ENCODE data around the gene MAN1C1. TPM values are rescaled to one million over a fixed set of nuclear protein-coding genes. Genes with fewer than 3 reads are reported as not detected.

MAN1C1 gene
- total and polyA plus RNA-seq, 9 of the 15 experiments (the other 6 are each of a cell fraction or from before 2014, with no cell fraction given), result 0.04 to 0.44 (median 0.10) TPM; not detected in 3

DNA sequence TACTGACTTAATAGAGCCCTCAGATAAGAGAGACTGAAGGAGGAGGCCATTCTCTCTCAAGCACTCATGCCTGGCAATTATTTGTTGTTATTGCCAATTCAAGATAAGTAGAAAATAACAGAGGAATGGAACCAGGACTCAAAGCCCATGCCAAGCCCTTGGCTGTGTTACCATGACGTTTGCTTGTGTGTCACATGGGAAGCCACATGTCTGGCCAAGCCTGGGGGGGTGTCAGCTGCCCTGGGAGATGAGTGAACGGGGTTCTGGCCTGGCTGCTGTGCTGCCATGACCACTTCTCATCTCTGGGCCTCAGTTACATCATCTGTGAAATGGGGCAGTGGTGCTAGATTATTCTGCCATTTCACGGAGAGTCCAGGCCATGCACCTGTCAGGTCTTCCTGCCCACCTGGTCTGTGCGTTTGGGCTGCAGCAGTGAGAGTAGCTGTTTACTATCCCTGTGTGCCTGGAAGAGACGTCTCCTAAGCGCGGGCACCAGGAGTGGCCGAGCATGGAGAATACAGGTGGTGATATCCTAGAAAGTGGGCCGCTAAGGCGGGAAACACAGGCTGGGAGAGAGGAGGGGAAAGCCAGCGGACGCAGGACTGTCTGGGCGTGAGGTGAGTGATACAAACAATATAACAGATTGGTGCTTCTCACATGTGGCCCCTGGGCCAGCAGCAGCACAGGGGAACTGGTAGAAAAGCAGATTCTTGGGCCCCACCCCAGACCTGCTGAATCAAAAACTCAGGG, 67.8 kb downstream of the MAN1C1 start:
- FAIRE-seq (no peak), DNase-seq (ENCODE audit: extremely low read depth in 1 of 4, low spot score in 3 of 4) (no peak), ATAC-seq (no peak)
- intact Hi-C loops (cut with micrococcal nuclease) (no loop called here), in situ Hi-C loops (cut with MboI) (no loop called here)
- H3K27ac ChIP-seq (ENCODE audit: extremely low read depth, low read depth, low read length), result no peak overlapping the region
- no peaks in the 10 kb centered on the region for H3K79me2 ChIP-seq (ENCODE audit: control insufficient read depth, insufficient read depth, low read length)
- ChIA-PET CTCF (ENCODE audit: low intra/inter-chr PET ratio) (no interaction called here), POLR2A (interaction anchor here (0.5 to 0.6 kb wide), 4 partner anchors 20 to 1572 kb away, joined by 3 read pairs; no protein-coding TSS in a partner anchor)
- H3K9ac ChIP-seq (ENCODE audit: insufficient read depth in 1 of 2, low read depth in 2 of 2, low read length in 2 of 2), result no peak overlapping the region
- H3K4me2 ChIP-seq (ENCODE audit: insufficient read depth, low read length), result no peak overlapping the region
- no peaks in the 10 kb centered on the region for H3K9me1 ChIP-seq (ENCODE audit: control insufficient read depth, insufficient read depth, low read length)
- no peak overlapping the region for H2AFZ ChIP-seq (ENCODE audit: low read depth, low read length)
- H3K4me1 ChIP-seq (replicated peaks in 1 of 2; ENCODE audit: control insufficient read depth in 2 of 2, insufficient read depth in 2 of 2, low read length in 2 of 2), result no peaks in the 10 kb centered on the region
- no peak overlapping the region for H3K4me3 ChIP-seq
- peaks cover 66 to 74% of the 10 kb centered on the region in 2 experiments for H3K27me3 ChIP-seq (ENCODE audit: control insufficient read depth in 2 of 2, insufficient read depth in 2 of 2, low read length in 2 of 2)
- H3K36me3 ChIP-seq (ENCODE audit: control insufficient read depth, insufficient read depth, low read length), result no peaks in the 10 kb centered on the region
- H3K9me3 ChIP-seq (replicated peaks; ENCODE audit: control insufficient read depth, insufficient read depth, low read depth, low read length), result no peaks in the 10 kb centered on the region
- BruUV-seq (replicated peaks), result no TSS peak
- 5% methylated on average over 13 of the region's 13 CpGs for WGBS (ENCODE audit: insufficient coverage, low coverage, missing lambda C conversion rate)
- peaks cover 21% of the 10 kb centered on the region for H4K20me1 ChIP-seq (replicated peaks; ENCODE audit: control insufficient read depth, insufficient read depth, low read length)
- TF ChIP-seq RBM17 (IDR thresholded peaks at IDR 0.05; ENCODE audit: borderline replicate concordance, low read depth, low read length), result no peak
- TF ChIP-seq MTA2 (IDR thresholded peaks at IDR 0.05; ENCODE audit: low read depth), result no peak
- TF ChIP-seq ZC3H11A (IDR thresholded peaks at IDR 0.05; ENCODE audit: low read depth, low read length), result no peak
- TF ChIP-seq, protein P1, sequence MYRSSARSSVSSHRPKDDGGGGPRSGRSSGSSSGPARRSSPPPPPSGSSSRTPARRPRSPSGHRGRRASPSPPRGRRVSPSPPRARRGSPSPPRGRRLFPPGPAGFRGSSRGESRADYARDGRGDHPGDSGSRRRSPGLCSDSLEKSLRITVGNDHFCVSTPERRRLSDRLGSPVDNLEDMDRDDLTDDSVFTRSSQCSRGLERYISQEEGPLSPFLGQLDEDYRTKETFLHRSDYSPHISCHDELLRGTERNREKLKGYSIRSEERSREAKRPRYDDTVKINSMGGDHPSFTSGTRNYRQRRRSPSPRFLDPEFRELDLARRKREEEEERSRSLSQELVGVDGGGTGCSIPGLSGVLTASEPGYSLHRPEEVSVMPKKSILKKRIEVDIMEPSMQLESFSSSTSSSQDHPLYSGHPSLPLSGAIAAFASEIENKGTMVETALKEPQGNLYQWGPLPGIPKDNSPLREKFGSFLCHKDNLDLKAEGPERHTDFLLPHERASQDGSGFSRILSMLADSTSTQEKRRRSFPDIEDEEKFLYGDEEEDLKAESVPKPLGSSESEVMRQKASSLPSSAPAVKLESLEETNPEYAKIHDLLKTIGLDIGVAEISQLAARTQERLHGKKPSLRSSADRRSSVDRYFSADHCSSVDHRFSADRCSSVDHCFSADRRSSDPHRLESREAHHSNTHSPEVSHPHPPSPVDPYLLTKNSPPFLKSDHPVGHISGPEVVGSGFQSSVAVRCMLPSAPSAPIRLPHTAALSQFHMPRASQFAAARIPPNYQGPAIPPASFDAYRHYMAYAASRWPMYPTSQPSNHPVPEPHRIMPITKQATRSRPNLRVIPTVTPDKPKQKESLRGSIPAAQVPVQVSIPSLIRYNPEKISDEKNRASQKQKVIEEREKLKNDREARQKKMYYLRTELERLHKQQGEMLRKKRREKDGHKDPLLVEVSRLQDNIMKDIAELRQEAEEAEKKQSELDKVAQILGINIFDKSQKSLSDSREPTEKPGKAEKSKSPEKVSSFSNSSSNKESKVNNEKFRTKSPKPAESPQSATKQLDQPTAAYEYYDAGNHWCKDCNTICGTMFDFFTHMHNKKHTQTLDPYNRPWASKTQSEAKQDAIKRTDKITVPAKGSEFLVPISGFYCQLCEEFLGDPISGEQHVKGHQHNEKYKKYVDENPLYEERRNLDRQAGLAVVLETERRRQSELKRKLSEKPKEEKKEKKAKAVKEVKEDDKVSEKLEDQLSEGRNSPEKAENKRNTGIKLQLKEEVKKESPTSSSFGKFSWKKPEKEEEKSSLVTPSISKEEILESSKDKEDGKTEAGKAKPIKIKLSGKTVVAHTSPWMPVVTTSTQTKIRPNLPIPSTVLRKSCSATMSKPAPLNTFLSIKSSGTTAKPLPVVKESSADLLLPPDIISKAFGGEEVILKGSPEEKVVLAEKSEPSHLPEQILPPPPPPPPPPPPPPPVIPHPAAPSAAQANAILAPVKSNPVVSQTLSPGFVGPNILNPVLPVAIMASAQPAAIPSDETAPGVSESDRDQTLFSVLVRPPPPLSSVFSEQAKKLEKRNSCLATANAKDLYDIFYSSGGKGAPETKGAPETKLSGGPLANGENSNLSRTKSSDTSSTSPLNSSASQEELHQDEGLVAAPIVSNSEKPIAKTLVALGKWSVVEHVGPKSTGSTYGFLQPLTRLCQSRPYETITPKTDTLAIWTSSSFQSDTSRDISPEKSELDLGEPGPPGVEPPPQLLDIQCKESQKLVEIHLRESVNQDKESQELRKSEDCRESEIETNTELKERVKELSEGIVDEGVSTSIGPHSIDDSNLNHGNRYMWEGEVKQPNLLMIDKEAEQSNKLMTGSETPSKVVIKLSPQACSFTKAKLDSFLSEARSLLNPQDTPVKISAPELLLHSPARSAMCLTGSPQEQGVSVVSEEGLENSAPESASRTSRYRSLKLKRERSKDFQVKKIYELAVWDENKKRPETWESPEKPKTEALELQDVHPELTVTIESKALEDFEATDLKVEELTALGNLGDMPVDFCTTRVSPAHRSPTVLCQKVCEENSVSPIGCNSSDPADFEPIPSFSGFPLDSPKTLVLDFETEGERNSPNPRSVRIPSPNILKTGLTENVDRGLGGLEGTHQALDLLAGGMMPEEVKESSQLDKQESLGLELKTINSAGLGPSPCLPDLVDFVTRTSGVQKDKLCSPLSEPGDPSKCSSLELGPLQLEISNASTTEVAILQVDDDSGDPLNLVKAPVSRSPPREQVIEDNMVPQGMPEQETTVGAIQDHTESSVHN (IDR thresholded peaks at IDR 0.05; ENCODE audit: borderline replicate concordance in 1 of 2, low read depth in 1 of 2), result no peak
- no peak for TF ChIP-seq GATAD2A (IDR thresholded peaks at IDR 0.05)
- no peak for TF ChIP-seq FOXA3 (CRISPR knock-in tag; conservative IDR thresholded peaks at IDR 0.05 in 1 of 2, IDR thresholded peaks at IDR 0.05 in 1 of 2)
- TF ChIP-seq HNRNPLL (IDR thresholded peaks at IDR 0.05; ENCODE audit: low read depth, low read length, poor library complexity, severe bottlenecking), result no peak
- TF ChIP-seq KDM2B (CRISPR knock-in tag; IDR thresholded peaks at IDR 0.05), result no peak
- peak; percentile 80 for TF ChIP-seq RBM25 (IDR thresholded peaks at IDR 0.05; ENCODE audit: low read depth, low read length, severe bottlenecking)
- TF ChIP-seq, protein P2, sequence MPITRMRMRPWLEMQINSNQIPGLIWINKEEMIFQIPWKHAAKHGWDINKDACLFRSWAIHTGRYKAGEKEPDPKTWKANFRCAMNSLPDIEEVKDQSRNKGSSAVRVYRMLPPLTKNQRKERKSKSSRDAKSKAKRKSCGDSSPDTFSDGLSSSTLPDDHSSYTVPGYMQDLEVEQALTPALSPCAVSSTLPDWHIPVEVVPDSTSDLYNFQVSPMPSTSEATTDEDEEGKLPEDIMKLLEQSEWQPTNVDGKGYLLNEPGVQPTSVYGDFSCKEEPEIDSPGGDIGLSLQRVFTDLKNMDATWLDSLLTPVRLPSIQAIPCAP (CRISPR knock-in tag; IDR thresholded peaks at IDR 0.05; ENCODE audit: borderline replicate concordance), result no peak
- no peak for TF ChIP-seq CREBBP (IDR thresholded peaks at IDR 0.05; ENCODE audit: low read depth, low read length)
- TF ChIP-seq TCF3 (CRISPR knock-in tag; IDR thresholded peaks at IDR 0.05), result no peak
- no peak for TF ChIP-seq HDAC6 (IDR thresholded peaks at IDR 0.05; ENCODE audit: low read depth, low read length)
